HG03175 (cell line): Measurements from ENCODE around the gene AMDHD2.

Experiments used
- ATAC-seq: cut with Tn5 transposase; IDR thresholded peaks from one replicate; pipeline ENCODE4 v1.9.1; 2021; ENCODE audit warnings: mild to moderate bottlenecking, moderate library complexity; ENCODE audit not compliant: unreplicated experiment

Gene AMDHD2

GRCh38 chr16:2482708-2483534 is 37.2 kb upstream of the AMDHD2 start:
- ATAC-seq, result no peak

GRCh38 chr16:2483939-2484897 is 36.0 kb upstream of the AMDHD2 start:
- ATAC-seq, result no peak

- ATAC-seq, result no peak
These were observed 35.2 kb upstream of the AMDHD2 start for GRCh38 chr16:2484898-2485508.

GRCh38 chr16:2485811-2486507 is 34.2 kb upstream of the AMDHD2 start:
- no peak for ATAC-seq

GRCh38 chr16:2486645-2487516 is 33.3 kb upstream of the AMDHD2 start:
- peak; percentile 61 for ATAC-seq

GRCh38 chr16:2487517-2487842 is 32.7 kb upstream of the AMDHD2 start:
- ATAC-seq, result no peak

- ATAC-seq, result no peak
These were observed 32.2 kb upstream of the AMDHD2 start for GRCh38 chr16:2487903-2488531.

- ATAC-seq, result no peak
These were observed 30.6 kb upstream of the AMDHD2 start for GRCh38 chr16:2489581-2489980.

GRCh38 chr16:2490190-2491105 is 29.7 kb upstream of the AMDHD2 start:
- no peak for ATAC-seq

GRCh38 chr16:2492292-2492691 is 27.9 kb upstream of the AMDHD2 start:
- no peak for ATAC-seq

- ATAC-seq, result no peak
These were observed 26.6 kb upstream of the AMDHD2 start for GRCh38 chr16:2493605-2494004.

GRCh38 chr16:2494616-2495015 is 25.6 kb upstream of the AMDHD2 start:
- no peak for ATAC-seq

GRCh38 chr16:2495041-2495440 is 25.1 kb upstream of the AMDHD2 start:
- no peak for ATAC-seq

- ATAC-seq, result no peak
These were observed 23.7 kb upstream of the AMDHD2 start for GRCh38 chr16:2496223-2497115.

GRCh38 chr16:2497116-2497630 is 23.0 kb upstream of the AMDHD2 start:
- no peak for ATAC-seq

GRCh38 chr16:2497695-2498484 is 22.3 kb upstream of the AMDHD2 start:
- ATAC-seq, result no peak
